Germinal center (tissue), 1 donor: ENCODE data around the gene VEGFB.

Experiments
- DNase-seq: peaks from one replicate; pipeline ENCODE4 v3.0.0; 2012; ENCODE audit warnings: mixed read lengths, low spot score

VEGFB gene

DNA sequence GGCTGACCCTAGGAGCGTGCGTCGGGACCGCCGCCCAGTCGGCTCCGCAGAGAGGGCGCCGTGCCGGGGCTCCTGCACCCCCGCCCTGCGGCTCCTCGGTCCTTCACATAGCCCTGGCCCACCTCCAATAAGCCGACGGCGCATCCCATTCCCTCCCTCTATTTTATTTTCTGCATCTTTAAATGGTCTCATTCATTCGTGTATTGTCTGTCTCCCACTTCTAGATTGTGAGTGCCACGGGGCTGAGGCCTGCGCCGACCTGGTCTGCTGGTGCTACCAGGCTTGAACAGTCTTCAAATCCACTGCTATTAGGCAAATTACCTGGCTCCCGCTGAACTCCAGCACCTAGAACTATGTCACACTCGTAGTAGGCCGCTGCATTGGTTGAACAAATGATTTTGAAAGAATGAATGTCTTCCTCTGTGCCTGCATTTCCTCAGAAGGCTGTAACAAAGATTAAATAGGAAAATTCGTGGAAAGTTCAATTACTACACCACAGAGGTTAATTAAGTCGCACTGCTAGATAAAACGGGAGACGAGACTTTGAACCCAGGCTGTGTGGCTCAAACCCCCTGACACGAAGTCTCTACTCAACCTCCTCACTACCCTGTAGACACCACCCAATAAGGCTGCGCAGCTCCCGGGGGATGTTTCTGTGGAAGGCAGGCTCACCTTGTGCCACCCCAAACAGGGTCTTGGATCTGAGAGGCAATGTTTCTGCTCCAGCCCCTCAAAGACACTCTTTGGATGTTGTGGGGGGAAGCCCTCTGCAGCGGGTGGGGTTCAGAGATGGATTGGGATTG lies 13.5 kb downstream of the VEGFB start:
- DNase-seq: no peak

DNA sequence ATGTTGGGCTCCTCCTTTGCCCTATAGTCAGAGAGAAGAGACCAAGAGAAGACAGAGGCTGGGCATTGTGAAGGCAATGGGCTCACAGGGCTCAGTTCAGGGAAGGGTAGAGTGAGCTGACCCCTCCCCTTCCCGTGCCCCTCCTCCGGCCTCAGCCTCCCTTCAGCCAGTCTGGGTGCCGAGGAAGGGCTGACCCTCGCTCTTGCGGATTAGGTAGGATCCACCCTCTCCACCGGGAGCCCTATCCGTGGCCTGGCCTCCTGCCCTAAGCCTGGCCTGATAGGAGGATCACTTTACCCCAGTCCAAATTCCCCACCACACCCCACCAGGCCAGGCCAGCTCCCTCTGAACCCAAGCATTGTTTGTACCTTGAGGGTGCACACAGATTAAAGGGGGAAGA lies 14.2 kb downstream of the VEGFB start:
- no peak for DNase-seq

DNA sequence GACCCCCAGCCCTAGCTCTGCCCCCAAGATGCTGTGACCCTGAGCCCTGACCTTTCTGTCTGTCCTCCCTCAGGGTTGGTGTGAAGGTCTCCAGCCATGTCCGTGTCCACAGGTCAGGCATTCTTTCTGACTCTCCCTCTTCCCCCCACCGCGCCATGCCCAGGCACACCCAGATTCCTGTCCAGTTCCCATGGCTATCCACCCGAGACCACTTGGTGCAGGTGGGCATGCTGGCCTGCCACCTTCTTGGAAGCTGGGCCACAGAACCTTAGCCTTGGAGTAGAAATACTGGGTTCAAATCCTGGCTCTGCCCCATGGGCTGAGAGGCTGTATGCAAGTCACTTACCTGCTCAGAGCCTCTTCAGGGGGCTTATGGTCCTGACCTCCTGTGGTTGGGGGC lies 14.7 kb downstream of the VEGFB start:
- no peak for DNase-seq

DNA sequence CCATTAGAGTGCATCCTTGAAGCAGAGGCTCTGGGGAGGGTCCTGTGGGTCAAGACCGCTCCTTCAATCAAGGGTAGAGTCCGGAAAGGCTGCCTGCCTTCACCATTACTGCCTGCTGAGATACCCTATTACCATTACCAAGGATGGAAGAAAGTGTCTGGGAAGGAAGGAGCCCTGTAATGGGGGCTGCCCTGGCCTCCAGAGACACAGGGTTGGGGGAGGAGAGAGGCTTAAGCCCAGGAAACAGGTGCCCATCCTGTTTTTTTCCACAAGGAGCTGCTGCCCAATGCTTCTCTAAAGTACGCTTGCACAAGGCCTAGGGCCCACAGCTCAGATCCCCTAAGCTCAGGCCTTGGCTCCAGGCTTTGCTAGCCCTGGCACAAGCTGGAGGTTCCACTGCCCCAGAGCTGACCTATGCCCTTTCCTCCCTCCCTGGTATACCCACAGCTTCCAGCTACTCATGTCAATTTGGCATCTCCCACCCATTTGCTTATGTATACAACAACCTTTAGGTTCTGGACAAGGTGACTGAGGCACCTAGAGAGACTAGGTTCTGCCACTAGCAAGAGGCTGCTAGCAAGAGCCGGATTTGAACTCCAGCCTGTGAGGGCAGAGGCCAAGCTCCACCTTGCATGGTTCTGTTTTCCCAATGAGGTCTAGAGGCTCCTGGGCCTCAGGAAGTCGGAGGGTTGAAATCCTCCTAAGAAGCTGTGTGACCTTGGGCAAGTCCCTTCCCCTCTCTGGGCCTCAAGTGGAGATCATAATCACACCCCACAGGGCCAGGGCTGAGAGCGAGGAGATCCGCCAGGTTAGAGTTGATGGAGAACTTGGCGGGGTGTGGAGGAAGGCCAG lies 15.4 kb downstream of the VEGFB start:
- no peak for DNase-seq

DNA sequence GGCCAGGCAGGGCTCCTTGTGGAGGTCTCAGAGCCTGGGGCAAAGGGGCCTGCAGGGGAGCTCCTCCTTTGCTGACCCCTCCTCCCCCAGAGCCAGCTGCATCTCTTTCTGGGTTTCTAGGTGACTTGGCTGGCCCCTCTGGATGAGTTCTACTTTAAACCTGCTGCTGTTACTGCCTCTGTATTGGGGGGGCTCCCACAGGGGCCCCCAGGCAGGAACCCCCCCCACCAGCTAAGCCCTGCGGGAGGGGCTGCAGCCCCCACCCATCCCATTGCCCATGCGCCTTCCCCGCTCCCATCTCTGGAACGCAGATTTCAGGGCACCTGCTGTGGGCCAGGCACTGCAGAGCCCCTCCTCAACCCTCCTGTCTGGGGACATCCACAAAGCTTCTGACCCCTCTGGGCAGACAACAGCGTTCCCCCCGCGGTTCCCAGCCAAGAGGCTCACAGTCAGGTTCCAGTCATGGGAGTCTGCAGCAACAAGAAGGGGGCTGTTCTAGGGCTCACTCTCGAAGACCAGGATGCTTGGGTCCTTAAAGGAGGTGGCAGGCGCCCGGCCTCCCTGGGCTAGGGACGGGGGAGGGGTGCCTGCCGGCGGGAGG lies 16.1 kb downstream of the VEGFB start:
- DNase-seq: no peak

DNA sequence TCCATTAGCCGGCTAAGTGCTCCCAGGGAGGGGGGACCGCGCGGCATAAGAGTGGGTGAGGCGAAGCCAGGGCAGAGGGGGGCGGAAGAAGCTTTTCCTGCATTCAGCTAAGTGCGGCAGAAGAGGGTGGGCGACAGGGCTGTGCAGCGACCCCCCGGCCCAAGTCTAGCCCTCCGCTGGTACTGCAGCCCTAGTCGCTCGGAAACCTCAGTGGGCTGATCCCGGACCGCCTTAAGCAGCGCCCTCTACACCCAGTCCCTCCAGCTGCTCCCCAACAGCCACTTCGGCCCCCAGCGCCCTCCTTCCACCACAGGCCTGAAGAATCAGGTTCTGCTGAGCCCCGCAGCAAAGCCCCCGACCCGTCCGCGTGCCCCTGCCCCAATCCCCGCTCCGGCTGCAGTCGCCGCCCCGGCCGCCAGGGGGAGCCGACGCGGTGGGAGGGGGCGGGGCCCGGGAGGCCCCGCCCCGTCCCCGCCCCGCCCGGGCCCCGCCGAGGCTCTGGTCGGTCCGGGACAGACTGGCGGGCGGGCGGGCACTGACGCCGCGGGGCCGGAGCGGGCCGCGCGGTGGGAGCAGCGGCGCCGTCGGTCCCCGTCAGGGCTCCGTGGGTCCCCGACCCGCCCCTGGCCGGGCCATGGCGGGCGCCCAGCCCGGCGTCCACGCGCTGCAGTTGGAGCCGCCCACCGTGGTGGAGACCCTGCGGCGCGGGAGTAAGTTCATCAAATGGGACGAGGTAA lies 16.8 kb downstream of the VEGFB start, which contains the start of gene PLCB3:
TSS of gene PLCB3 (plus strand) at position 515 of the 737 bp plus-strand sequence. CDS start at position 635, 120 bp downstream.
- DNase-seq: peak; percentile 88

DNA sequence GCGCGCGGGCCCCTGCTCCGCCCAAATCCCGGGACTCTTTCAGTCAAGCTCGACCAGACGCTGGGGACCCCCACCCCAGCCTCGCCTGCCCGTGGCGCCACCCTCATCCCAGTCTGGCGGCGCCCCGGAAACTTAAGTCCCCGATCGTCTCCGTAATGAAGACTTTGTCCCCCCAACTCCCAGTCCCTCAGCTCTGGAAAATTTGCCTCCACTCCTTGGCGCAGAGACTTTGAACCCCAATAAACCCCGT lies 17.3 kb downstream of the VEGFB start:
- no peak for DNase-seq

DNA sequence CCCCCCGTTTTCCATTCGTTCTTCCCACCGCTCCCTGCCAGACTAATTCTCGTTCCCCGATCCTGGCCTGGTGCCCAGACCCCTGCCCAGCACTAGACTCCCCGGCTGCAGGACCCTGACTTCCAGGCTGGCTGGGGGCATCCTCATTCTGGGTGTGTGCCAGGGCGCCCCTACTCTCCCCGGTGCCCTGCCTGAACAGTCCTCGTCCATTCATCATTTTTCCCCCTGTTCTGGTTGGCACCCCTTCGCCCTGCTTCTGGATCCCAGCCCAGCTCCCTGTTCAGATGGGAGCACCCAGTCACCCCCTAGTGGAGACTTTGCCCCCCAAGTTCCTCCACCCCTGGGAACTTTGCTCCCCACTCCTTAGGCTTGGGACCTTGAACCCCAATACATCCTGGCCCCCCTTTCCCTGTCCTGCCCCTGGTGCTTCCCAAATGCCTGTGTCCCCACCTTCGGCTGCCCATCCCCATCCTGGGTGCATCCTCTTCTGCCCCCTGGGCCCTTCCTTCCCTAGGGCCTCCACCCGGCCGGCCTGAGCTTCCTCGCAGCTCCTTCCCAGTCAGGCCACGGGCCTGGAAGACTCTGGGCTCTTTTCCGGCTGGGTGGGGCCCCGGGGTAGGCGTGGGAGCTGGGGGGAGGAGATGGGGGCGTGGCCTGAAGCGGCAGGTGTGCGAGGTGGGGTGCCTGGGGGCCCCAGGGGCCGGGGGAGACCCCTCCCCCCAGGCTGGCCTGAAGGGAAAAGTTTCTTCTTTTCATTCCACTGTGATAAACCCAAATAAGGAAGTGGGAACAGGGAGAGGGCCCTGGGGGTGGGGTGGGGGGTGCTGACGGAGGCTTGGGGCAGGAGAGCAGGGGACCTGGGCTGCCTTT lies 17.9 kb downstream of the VEGFB start:
- peak; percentile 44 for DNase-seq

DNA sequence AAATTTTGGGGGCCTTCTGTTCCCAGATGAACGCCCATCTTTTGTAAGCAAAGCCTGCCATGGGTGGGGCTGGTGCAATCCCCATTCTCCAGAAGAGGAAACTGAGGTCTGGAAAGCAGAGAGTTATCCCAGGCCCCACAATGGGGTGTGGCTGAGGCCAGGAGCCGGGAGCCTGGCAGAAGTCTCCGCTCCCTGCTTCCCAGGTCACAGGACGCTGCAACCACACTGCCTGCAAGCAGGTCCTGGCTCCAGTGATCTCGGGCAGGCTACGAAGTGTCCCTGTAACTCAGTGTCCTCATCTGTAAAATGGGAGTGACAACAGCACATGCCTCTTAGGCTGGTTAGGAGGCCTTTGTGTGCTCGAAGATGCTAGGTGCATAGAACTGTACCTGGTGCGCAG lies 18.7 kb downstream of the VEGFB start:
- no peak for DNase-seq

DNA sequence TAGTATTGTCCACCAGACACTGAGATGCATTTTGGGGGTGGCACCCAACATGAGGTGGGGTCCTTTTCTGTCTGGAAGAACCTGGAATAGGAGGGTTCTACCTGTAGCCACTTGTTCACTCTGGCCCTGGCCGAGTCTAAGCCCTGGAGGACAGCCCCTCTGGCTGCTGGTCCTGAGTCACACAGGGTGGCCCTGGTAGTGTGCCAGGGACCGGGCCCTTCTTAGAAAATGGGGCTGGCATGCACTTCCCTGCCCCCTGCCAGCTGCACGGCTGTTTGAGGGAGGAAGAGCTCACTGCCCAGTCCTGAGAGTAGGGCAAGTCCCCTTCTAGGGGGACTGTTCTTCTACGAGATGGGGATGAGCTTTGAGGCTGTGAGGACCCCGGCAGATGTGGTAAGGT lies 19.1 kb downstream of the VEGFB start:
- DNase-seq: no peak

DNA sequence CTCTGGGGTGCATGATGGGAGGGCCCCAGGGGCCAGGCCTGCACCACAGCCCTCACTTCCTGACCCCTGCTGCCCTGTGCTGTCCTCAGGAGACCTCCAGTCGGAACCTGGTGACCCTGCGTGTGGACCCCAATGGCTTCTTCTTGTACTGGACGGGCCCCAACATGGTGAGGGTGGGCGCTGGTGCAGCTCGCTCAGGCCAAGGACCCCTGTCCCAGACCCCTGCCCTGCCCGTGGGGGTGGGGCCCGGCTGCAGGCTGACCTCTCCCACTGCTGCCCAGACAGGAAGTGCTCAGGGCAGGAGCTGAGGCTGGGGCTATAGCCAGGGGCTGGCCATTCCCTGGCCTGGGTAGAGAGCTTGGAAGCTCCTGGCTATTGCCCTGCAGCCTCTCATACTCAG lies 19.9 kb downstream of the VEGFB start:
- no peak for DNase-seq

DNA sequence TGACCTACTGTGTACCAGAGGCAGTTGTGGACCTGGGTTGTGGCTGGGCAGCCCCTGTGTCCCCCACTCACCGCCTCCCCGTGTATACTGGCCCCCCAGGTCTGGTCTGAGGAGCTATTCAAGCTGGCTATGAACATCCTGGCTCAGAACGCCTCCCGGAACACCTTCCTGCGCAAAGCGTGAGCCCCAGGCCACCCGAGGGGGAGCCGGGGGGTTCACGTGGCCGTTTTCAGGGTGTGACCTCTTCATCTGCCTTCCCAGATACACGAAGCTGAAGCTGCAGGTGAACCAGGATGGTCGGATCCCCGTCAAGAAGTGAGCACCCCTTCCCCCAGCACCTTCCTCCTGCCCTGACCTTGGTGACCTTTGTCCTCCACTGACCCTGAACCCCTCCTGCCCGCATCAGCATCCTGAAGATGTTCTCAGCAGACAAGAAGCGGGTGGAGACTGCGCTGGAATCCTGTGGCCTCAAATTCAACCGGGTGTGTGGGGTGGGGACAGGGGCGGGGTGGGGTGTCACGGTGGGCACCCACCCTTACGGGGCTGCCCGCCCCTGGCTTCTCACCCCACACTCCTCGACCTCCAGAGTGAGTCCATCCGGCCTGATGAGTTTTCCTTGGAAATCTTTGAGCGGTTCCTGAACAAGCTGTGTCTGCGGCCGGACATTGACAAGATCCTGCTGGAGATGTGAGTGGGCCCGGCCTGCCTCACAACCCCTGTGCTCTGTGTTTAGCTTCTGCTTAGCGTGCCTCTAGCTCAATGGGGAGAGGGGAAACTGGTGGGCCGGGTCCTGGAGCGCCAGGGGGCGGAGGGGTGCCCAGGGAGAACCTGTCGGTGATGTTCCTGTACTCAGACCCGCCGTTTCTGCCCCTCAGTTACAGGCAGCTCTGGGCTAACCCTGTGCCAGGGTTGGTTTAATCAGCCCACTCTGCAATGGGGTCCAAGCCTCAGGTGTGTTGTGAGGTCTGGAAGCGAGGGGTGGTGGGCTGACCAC lies 21.0 kb downstream of the VEGFB start:
- no peak for DNase-seq

DNA sequence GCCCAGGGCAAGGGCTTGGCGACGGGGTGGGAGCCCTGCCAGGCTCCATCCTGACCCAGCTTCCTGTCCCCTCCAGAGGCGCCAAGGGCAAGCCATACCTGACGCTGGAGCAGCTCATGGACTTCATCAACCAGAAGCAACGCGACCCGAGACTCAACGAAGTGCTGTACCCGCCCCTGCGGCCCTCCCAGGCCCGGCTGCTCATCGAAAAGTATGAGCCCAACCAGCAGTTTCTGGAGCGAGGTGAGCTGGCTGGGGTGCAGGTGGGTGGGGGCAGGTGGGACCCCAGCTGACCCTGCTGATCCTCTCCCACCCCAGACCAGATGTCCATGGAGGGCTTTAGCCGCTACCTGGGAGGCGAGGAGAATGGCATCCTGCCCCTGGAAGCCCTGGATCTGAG lies 21.9 kb downstream of the VEGFB start:
- no peak for DNase-seq

DNA sequence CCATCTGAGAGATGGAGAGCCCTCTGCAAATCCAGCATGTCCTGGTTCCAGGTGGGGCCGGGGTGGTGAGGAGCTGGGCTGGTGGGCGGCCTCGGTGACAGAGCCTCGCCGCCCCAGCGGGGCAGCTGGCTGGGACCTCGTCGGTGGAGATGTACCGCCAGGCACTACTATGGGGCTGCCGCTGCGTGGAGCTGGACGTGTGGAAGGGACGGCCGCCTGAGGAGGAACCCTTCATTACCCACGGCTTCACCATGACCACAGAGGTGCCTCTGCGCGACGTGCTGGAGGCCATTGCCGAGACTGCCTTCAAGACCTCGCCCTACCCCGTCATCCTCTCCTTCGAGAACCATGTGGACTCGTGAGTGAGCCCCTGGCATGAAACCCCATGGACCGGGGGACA lies 24.0 kb downstream of the VEGFB start:
- DNase-seq: no peak

DNA sequence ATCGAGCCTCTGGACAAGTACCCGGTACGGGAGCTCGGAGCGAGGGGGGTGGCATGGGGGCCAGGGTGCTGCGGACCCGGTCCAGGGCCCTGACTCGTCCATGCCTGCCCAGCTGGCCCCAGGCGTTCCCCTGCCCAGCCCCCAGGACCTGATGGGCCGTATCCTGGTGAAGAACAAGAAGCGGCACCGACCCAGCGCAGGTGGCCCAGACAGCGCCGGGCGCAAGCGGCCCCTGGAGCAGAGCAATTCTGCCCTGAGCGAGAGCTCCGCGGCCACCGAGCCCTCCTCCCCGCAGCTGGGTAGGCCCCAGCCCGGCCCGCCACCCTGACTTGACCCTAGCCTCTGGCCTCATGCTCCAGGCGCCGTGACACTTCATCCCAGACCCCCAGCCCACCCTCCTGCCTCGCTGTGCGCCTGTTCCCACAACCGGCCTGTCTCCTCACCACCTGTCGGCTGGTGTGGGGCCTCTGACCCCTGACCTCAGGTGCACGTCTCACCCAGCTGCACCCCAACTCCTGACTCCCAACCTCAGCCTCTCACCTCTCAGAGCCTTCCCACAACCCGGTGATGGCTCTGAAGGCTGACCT lies 24.7 kb downstream of the VEGFB start:
- DNase-seq: no peak

DNA sequence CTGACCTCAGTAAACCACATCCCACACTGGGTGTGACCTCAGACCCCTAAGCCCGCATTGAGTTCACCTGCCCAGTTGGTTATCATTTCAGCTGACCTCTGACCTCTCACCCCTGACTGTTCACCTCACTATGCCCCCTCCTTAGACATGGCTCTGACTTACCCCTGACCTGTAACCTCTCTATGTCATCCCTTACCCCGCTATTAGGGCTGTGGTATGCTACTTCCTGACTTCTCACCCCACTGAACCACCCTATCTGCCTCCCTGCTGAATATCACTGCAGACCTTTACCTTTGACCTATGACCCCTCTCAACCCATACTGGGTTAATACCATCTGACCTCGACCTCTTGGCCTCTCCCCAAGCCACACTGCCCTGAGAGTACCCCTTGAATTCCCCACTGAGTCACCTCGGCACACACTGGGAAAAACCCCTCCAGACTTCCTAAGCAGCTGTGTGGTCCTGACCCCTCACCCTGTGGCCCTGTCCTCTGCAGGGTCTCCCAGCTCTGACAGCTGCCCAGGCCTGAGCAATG lies 25.2 kb downstream of the VEGFB start:
- DNase-seq: no peak

DNA sequence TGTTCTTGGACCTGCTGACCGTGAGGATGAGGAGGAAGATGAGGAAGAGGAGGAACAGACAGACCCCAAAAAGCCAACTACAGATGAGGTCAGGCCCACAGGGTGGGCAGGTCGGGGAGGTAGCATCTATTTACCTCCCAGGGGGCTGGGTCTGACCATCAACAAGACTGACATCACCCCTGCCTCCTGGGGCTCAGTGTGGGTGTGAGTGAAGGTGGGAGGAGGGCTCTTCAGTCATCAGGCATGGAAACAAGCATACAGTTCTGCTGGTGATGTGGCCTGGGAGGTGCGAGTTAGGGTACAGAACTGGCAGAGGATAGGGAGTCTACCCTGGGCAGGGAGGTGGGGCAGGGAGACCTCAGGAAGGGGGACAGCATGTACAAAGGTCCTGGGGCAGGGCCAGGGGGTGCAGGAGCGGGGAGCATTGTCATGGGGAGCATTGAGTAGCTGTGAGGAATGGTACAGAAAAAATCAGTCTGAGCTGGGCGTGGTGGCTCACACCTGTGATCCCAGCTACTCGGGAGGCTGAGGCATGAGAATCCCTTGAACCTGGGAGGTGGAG lies 25.8 kb downstream of the VEGFB start:
- no peak for DNase-seq

DNA sequence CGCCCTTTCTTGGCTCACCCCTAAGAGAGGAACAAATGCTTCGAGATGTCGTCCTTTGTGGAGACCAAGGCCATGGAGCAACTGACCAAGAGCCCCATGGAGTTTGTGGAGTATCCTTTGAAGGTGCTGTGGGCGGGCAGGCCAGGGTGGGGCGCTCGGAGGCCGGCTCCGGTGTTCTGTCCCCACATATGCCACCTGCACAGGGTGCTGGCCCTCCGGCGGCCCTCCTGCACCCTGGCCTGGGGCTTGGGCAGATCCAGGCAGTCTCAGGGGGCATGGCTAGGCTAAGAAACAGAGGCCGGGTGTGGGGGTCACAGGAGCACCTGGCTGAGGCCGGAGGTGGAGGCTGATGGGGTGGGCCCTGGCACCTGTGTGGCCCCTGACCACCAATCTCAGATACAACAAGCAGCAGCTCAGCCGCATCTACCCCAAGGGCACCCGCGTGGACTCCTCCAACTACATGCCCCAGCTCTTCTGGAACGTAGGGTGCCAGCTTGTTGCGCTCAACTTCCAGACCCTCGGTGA lies 27.2 kb downstream of the VEGFB start:
- DNase-seq: no peak
